OCI-LY7 (cell line): ENCODE results near the gene MTSS2. TPM values are rescaled to one million over a fixed set of nuclear protein-coding genes. Genes with fewer than 3 reads are reported as not detected.

Experiments used
- BruUV-seq: library from RNA; stranded (reverse); fragments of 400-500 nt; replicated peaks from 2 replicates; lab custom pipeline; 2021; lab: Mats Ljungman, UMichigan
- CTCF ChIA-PET: fragments of 300-600 bp; sonication (Branson Sonifier 250); formaldehyde crosslinking; loops from one replicate; lab custom pipeline; 2022; ENCODE audit warnings: antibody characterized with exemption; ENCODE audit not compliant: unreplicated experiment; lab: Charles Lee
- POLR2A ChIA-PET: fragments of 300-600 bp; sonication (Branson Sonifier 250); formaldehyde crosslinking; loops from one replicate; lab custom pipeline; 2022; ENCODE audit warnings: antibody characterized with exemption; lab: Charles Lee
- DNase-seq: peaks from one replicate; pipeline ENCODE4 v3.0.0-alpha.2; 2015; ENCODE audit warnings: low spot score
- H2AFZ ChIP-seq: fragments of 200-600 bp; sonication (generic), shearing (Covaris generic); 2 replicates; pipeline ENCODE4 v1.6.1; 2014; ENCODE audit warnings: mild to moderate bottlenecking, antibody characterized with exemption, low read length, moderate library complexity
- H3K27ac ChIP-seq: fragments of 200-600 bp; sonication (generic); 2 replicates; pipeline ENCODE4 v1.5.1; 2014; ENCODE audit warnings: mixed run types, low read depth, mild to moderate bottlenecking, moderate library complexity, low read length, inconsistent platforms; ENCODE audit not compliant: poor library complexity, severe bottlenecking
- H3K36me3 ChIP-seq: fragments of 200-600 bp; sonication (generic); 2 replicates; pipeline ENCODE4 v1.6.1; 2014; ENCODE audit warnings: mild to moderate bottlenecking, antibody characterized with exemption, low read length, moderate library complexity, mixed read lengths; ENCODE audit not compliant: insufficient read depth
- H3K4me1 ChIP-seq: fragments of 200-600 bp; sonication (generic); 2 replicates; pipeline ENCODE4 v1.5.1; 2014; ENCODE audit warnings: mild to moderate bottlenecking, low read length; ENCODE audit not compliant: insufficient read depth, poor library complexity, severe bottlenecking
- H3K4me2 ChIP-seq: fragments of 200-600 bp; sonication (generic); 2 replicates; pipeline ENCODE4 v1.6.1; 2014; ENCODE audit warnings: mild to moderate bottlenecking, low read length
- H3K4me3 ChIP-seq: fragments of 200-600 bp; sonication (generic); 2 replicates; pipeline ENCODE4 v1.5.1; 2014; ENCODE audit warnings: mild to moderate bottlenecking, low read depth, low read length; ENCODE audit not compliant: poor library complexity, severe bottlenecking
- H3K79me2 ChIP-seq: fragments of 200-600 bp; sonication (generic); 2 replicates; pipeline ENCODE4 v1.6.1; 2016; ENCODE audit warnings: low read depth, mild to moderate bottlenecking, low read length, moderate library complexity, mixed read lengths; ENCODE audit not compliant: insufficient read depth
- H3K9me2 ChIP-seq: fragments of 200-600 bp; sonication (generic); 2 replicates; pipeline ENCODE4 v1.6.1; 2016; ENCODE audit warnings: mild to moderate bottlenecking, low read length, mixed read lengths; ENCODE audit not compliant: insufficient read depth
- H3K9me3 ChIP-seq: fragments of 200-600 bp; sonication (generic); 2 replicates; pipeline ENCODE4 v1.6.1; 2014; ENCODE audit warnings: mild to moderate bottlenecking, mixed run types, low read length, mixed read lengths
- H4K20me1 ChIP-seq: fragments of 200-600 bp; sonication (generic); 2 replicates; pipeline ENCODE4 v1.6.1; 2014; ENCODE audit warnings: mild to moderate bottlenecking, antibody characterized with exemption, low read length, moderate library complexity, mixed read lengths; ENCODE audit not compliant: insufficient read depth
- EZH2phosphoT487 ChIP-seq: fragments of 200-600 bp; sonication (generic); IDR thresholded peaks from 2 replicates; pipeline ENCODE4 v1.6.1; 2018; ENCODE audit warnings: low read depth, borderline replicate concordance, mild to moderate bottlenecking, mixed run types, antibody characterized with exemption, low read length, moderate library complexity, mixed read lengths
- intact Hi-C: fragments of 100-400 bp; cut with micrococcal nuclease; formaldehyde crosslinking; loops from one replicate; pipeline ENCODE4 v1.10.0; 2022; ENCODE audit not compliant: unreplicated experiment
- total RNA-seq, 2 experiments: library from RNA; depleted of rRNA in 1 of 2; stranded (reverse); fragments of >200 nt in 1 of 2; shearing (Covaris generic) in 1 of 2; gene quantifications; 2 replicates each; pipeline ENCODE4 v1.2.3, GENCODE V29; 2014 to 2022
- TF ChIP-seq, protein P1 (sequence below): fragments of 200-600 bp; sonication (generic); conservative IDR thresholded peaks from 2 replicates; pipeline ENCODE4 v1.5.1; 2014; ENCODE audit warnings: mild to moderate bottlenecking, antibody characterized with exemption, low read length, moderate library complexity, mixed read lengths

Gene MTSS2
- total RNA-seq, 2 experiments from 2014 or later, result 0.17 to 0.19 TPM

- Histone ChIP-seq H4K20me1 (no peaks in the 10 kb centered on the region), H3K9me2 (no peaks in the 10 kb centered on the region), H3K4me3 (no peak overlapping the region), H3K27ac (no peak overlapping the region), H3K9me3 (no peaks in the 10 kb centered on the region), H3K4me1 (no peaks in the 10 kb centered on the region), H3K36me3 (no peaks in the 10 kb centered on the region), H3K4me2 (no peak overlapping the region), H3K79me2 (no peaks in the 10 kb centered on the region), H2AFZ (no peak overlapping the region)
- BruUV-seq, result no TSS peak
- no peak for TF ChIP-seq EZH2phosphoT487
- TF ChIP-seq, protein P1, sequence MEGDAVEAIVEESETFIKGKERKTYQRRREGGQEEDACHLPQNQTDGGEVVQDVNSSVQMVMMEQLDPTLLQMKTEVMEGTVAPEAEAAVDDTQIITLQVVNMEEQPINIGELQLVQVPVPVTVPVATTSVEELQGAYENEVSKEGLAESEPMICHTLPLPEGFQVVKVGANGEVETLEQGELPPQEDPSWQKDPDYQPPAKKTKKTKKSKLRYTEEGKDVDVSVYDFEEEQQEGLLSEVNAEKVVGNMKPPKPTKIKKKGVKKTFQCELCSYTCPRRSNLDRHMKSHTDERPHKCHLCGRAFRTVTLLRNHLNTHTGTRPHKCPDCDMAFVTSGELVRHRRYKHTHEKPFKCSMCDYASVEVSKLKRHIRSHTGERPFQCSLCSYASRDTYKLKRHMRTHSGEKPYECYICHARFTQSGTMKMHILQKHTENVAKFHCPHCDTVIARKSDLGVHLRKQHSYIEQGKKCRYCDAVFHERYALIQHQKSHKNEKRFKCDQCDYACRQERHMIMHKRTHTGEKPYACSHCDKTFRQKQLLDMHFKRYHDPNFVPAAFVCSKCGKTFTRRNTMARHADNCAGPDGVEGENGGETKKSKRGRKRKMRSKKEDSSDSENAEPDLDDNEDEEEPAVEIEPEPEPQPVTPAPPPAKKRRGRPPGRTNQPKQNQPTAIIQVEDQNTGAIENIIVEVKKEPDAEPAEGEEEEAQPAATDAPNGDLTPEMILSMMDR, result no peak
- POLR2A ChIA-PET, result no interaction called here
- CTCF ChIA-PET, result no interaction called here
- DNase-seq, result no peak
- intact Hi-C loops, result no loop called here
Observed at GRCh38 chr16:70660672-70661350, 25.0 kb downstream of the MTSS2 start.

GRCh38 chr16:70659953-70660671, 25.7 kb downstream of the MTSS2 start:
- ChIA-PET POLR2A (no interaction called here), CTCF (no interaction called here)
- H3K4me2 ChIP-seq, result no peak overlapping the region
- TF ChIP-seq, protein P1, result no peak
- TF ChIP-seq EZH2phosphoT487, result no peak
- no TSS peak for BruUV-seq
- H3K27ac ChIP-seq, result no peak overlapping the region
- H2AFZ ChIP-seq, result no peak overlapping the region
- intact Hi-C loops, result no loop called here
- H3K4me1 ChIP-seq, result no peaks in the 10 kb centered on the region
- no peaks in the 10 kb centered on the region for H3K9me3 ChIP-seq
- H3K9me2 ChIP-seq, result no peaks in the 10 kb centered on the region
- H3K4me3 ChIP-seq, result no peak overlapping the region
- no peaks in the 10 kb centered on the region for H4K20me1 ChIP-seq
- no peak for DNase-seq
- H3K36me3 ChIP-seq, result no peaks in the 10 kb centered on the region
- no peaks in the 10 kb centered on the region for H3K79me2 ChIP-seq

- POLR2A ChIA-PET, result no interaction called here
Observed at GRCh38 chr16:70659546-70659945, 26.3 kb downstream of the MTSS2 start.

More at GRCh38 chr16:70659546-70659945, 26.3 kb downstream of the MTSS2 start:
- H3K4me1 ChIP-seq, result no peaks in the 10 kb centered on the region
- no peaks in the 10 kb centered on the region for H3K79me2 ChIP-seq
- CTCF ChIA-PET, result no interaction called here
- no peak for TF ChIP-seq EZH2phosphoT487
- TF ChIP-seq, protein P1, result no peak
- H3K9me3 ChIP-seq, result no peaks in the 10 kb centered on the region
- no peaks in the 10 kb centered on the region for H4K20me1 ChIP-seq
- no peak overlapping the region for H3K27ac ChIP-seq
- H2AFZ ChIP-seq, result no peak overlapping the region
- H3K9me2 ChIP-seq, result no peaks in the 10 kb centered on the region
- DNase-seq, result no peak
- intact Hi-C loops, result no loop called here
- no peaks in the 10 kb centered on the region for H3K36me3 ChIP-seq
- H3K4me3 ChIP-seq, result no peak overlapping the region
- H3K4me2 ChIP-seq, result no peak overlapping the region
- BruUV-seq, result no TSS peak
